Measurements from ENCODE around the gene CCNB1IP1.
"Not testable (repeated sequence)": the region's sequence is repeated elsewhere in the genome, so short reads cannot be mapped to it uniquely, and the experiment has no call there.

CCNB1IP1 gene

GRCh38 chr14:20278414-20278813, 54.7 kb downstream of the CCNB1IP1 start:
- H3K9me2 ChIP-seq (replicated peaks; ENCODE audit: low read depth, low read length), result no peaks in the 10 kb centered on the region
- H3K79me2 ChIP-seq (ENCODE audit: insufficient read depth, low read length), result no peaks in the 10 kb centered on the region
- no peak overlapping the region for H3K9ac ChIP-seq (ENCODE audit: low read depth, low read length, poor library complexity, severe bottlenecking)
- H3K4me3 ChIP-seq (ENCODE audit: low read length, poor library complexity, severe bottlenecking), result no peak overlapping the region
- no peaks in the 10 kb centered on the region for H3K27me3 ChIP-seq (ENCODE audit: insufficient read depth, low read length, poor library complexity, severe bottlenecking)
- H4K20me1 ChIP-seq (ENCODE audit: insufficient read depth, low read length, poor library complexity, severe bottlenecking), result no peaks in the 10 kb centered on the region
- H3K4me1 ChIP-seq (ENCODE audit: insufficient read depth, low read length, poor library complexity, severe bottlenecking), result peaks cover 8% of the 10 kb centered on the region
- TF ChIP-seq EZH2phosphoT487 (IDR thresholded peaks at IDR 0.05; ENCODE audit: borderline replicate concordance) (no peak), CTCF (conservative IDR thresholded peaks at IDR 0.05; ENCODE audit: low read length) (no peak)
- no peak overlapping the region for H2AFZ ChIP-seq (ENCODE audit: low read length)
- H3K36me3 ChIP-seq (ENCODE audit: insufficient read depth, low read length), result no peaks in the 10 kb centered on the region
- peak overlapping the region; percentile 23 for H3K4me2 ChIP-seq (ENCODE audit: low read depth, low read length, poor library complexity, severe bottlenecking)
- peaks cover 9% of the 10 kb centered on the region; the same call in 1 of the 2 replicates for H3K9me3 ChIP-seq (ENCODE audit: insufficient read depth, low read depth, low read length)
- no peaks in the 10 kb centered on the region for H3F3A ChIP-seq (ENCODE audit: low read depth)

GRCh38 chr14:20277409-20277808, 55.7 kb downstream of the CCNB1IP1 start:
- TF ChIP-seq EZH2phosphoT487 (IDR thresholded peaks at IDR 0.05; ENCODE audit: borderline replicate concordance) (no peak), CTCF (conservative IDR thresholded peaks at IDR 0.05; ENCODE audit: low read length) (no peak)
- Histone ChIP-seq H4K20me1 (ENCODE audit: insufficient read depth, low read length, poor library complexity, severe bottlenecking) (no peaks in the 10 kb centered on the region), H3K9me2 (replicated peaks; ENCODE audit: low read depth, low read length) (no peaks in the 10 kb centered on the region), H3K4me1 (ENCODE audit: insufficient read depth, low read length, poor library complexity, severe bottlenecking) (peaks cover 8% of the 10 kb centered on the region), H3K9me3 (ENCODE audit: insufficient read depth, low read depth, low read length) (peaks cover 9% of the 10 kb centered on the region; the same call in 1 of the 2 replicates), H3F3A (ENCODE audit: low read depth) (no peaks in the 10 kb centered on the region), H3K79me2 (ENCODE audit: insufficient read depth, low read length) (no peaks in the 10 kb centered on the region), H3K9ac (ENCODE audit: low read depth, low read length, poor library complexity, severe bottlenecking) (no peak overlapping the region), H3K27me3 (ENCODE audit: insufficient read depth, low read length, poor library complexity, severe bottlenecking) (no peaks in the 10 kb centered on the region), H3K4me2 (ENCODE audit: low read depth, low read length, poor library complexity, severe bottlenecking) (no peak overlapping the region), H3K4me3 (ENCODE audit: low read length, poor library complexity, severe bottlenecking) (no peak overlapping the region), H2AFZ (ENCODE audit: low read length) (no peak overlapping the region), H3K36me3 (ENCODE audit: insufficient read depth, low read length) (no peaks in the 10 kb centered on the region)

- Histone ChIP-seq H3K4me2 (ENCODE audit: low read depth, low read length, poor library complexity, severe bottlenecking) (no peak overlapping the region), H2AFZ (ENCODE audit: low read length) (no peak overlapping the region), H3K27me3 (ENCODE audit: insufficient read depth, low read length, poor library complexity, severe bottlenecking) (no peaks in the 10 kb centered on the region), H3F3A (ENCODE audit: low read depth) (no peaks in the 10 kb centered on the region), H3K4me1 (ENCODE audit: insufficient read depth, low read length, poor library complexity, severe bottlenecking) (peaks cover 8% of the 10 kb centered on the region), H3K4me3 (ENCODE audit: low read length, poor library complexity, severe bottlenecking) (no peak overlapping the region), H3K9me2 (replicated peaks; ENCODE audit: low read depth, low read length) (no peaks in the 10 kb centered on the region), H3K36me3 (ENCODE audit: insufficient read depth, low read length) (no peaks in the 10 kb centered on the region), H3K9ac (ENCODE audit: low read depth, low read length, poor library complexity, severe bottlenecking) (no peak overlapping the region), H4K20me1 (ENCODE audit: insufficient read depth, low read length, poor library complexity, severe bottlenecking) (no peaks in the 10 kb centered on the region), H3K9me3 (ENCODE audit: insufficient read depth, low read depth, low read length) (peaks cover 9% of the 10 kb centered on the region; the same call in 1 of the 2 replicates), H3K79me2 (ENCODE audit: insufficient read depth, low read length) (no peaks in the 10 kb centered on the region)
- no peak for TF ChIP-seq EZH2phosphoT487 (IDR thresholded peaks at IDR 0.05; ENCODE audit: borderline replicate concordance)
- no peak for TF ChIP-seq CTCF (conservative IDR thresholded peaks at IDR 0.05; ENCODE audit: low read length)
Observed at GRCh38 chr14:20274062-20274461, 59.0 kb downstream of the CCNB1IP1 start.

- not testable (repeated sequence) for H3K36me3 ChIP-seq (ENCODE audit: insufficient read depth, low read length); H3K4me1 ChIP-seq (ENCODE audit: insufficient read depth, low read length, poor library complexity, severe bottlenecking); H3K4me3 ChIP-seq (ENCODE audit: low read length, poor library complexity, severe bottlenecking); H2AFZ ChIP-seq (ENCODE audit: low read length); H3F3A ChIP-seq (ENCODE audit: low read depth); H3K9me3 ChIP-seq (ENCODE audit: insufficient read depth, low read depth, low read length); H3K79me2 ChIP-seq (ENCODE audit: insufficient read depth, low read length); H4K20me1 ChIP-seq (ENCODE audit: insufficient read depth, low read length, poor library complexity, severe bottlenecking); H3K9ac ChIP-seq (ENCODE audit: low read depth, low read length, poor library complexity, severe bottlenecking); H3K27me3 ChIP-seq (ENCODE audit: insufficient read depth, low read length, poor library complexity, severe bottlenecking); H3K4me2 ChIP-seq (ENCODE audit: low read depth, low read length, poor library complexity, severe bottlenecking); H3K9me2 ChIP-seq (replicated peaks; ENCODE audit: low read depth, low read length)
Observed at GRCh38 chr14:20264361-20264760, 68.7 kb downstream of the CCNB1IP1 start.

Data from Loucy (cell line).